HepG2 (cell line): Measurements from ENCODE around the gene BCL6B. TPM values are rescaled to one million over a fixed set of nuclear protein-coding genes. Genes with fewer than 3 reads are reported as not detected.
A peak's percentile ranks its signal among the peaks of the same experiment; 100 is the strongest.

Experiments
- DR1 ChIP-seq: sonication (generic); formaldehyde crosslinking; IDR thresholded peaks from 2 replicates; pipeline ENCODE4 v1.8.0; 2021; ENCODE audit warnings: mild to moderate bottlenecking, missing genetic modification reagents, inconsistent platforms
- ELF4 ChIP-seq: sonication (generic); formaldehyde crosslinking; IDR thresholded peaks from 2 replicates; pipeline ENCODE4 v1.5.0; 2020; ENCODE audit warnings: missing genetic modification reagents, mild to moderate bottlenecking, moderate library complexity, borderline replicate concordance
- ELK4 ChIP-seq: sonication (generic); formaldehyde crosslinking; IDR thresholded peaks from 2 replicates; pipeline ENCODE4 v1.9.0; 2021; ENCODE audit warnings: missing genetic modification reagents, borderline replicate concordance
- ETV6 ChIP-seq: sonication (generic); formaldehyde crosslinking; conservative IDR thresholded peaks from 2 replicates; pipeline ENCODE4 v1.4.0; 2020; ENCODE audit warnings: missing genetic modification reagents
- HDAC1 ChIP-seq: sonication (generic); formaldehyde crosslinking; IDR thresholded peaks from 2 replicates; pipeline ENCODE4 v1.5.1; 2020; ENCODE audit warnings: mild to moderate bottlenecking, missing genetic modification reagents
- JUND ChIP-seq: sonication (generic); formaldehyde crosslinking; IDR thresholded peaks from 2 replicates; pipeline ENCODE4 v1.8.0; 2022; ENCODE audit warnings: mild to moderate bottlenecking, missing genetic modification reagents
- KDM4B ChIP-seq: sonication (generic); formaldehyde crosslinking; IDR thresholded peaks from 2 replicates; pipeline ENCODE4 v1.4.0; 2020; ENCODE audit warnings: missing genetic modification reagents
- PBX2 ChIP-seq: IDR thresholded peaks from 2 replicates; pipeline ENCODE4 v1.6.1; 2016; ENCODE audit warnings: control low read depth
- PHF8 ChIP-seq: sonication (generic); formaldehyde crosslinking; IDR thresholded peaks from 2 replicates; pipeline ENCODE4 v1.5.0; 2020; ENCODE audit warnings: missing genetic modification reagents
- SALL2 ChIP-seq: sonication (generic); formaldehyde crosslinking; IDR thresholded peaks from 2 replicates; pipeline ENCODE4 v1.8.1; 2023; ENCODE audit warnings: mild to moderate bottlenecking, missing genetic modification reagents, inconsistent platforms
- ZFP82 ChIP-seq: sonication (generic); formaldehyde crosslinking; IDR thresholded peaks from 2 replicates; pipeline ENCODE4 v1.5.1; 2020; ENCODE audit warnings: mild to moderate bottlenecking, missing genetic modification reagents, borderline replicate concordance
- ZNF335 ChIP-seq: sonication (generic); formaldehyde crosslinking; IDR thresholded peaks from 2 replicates; pipeline ENCODE4 v1.4.0; 2020; ENCODE audit warnings: missing genetic modification reagents
- ZNF839 ChIP-seq: sonication (generic); formaldehyde crosslinking; IDR thresholded peaks from 2 replicates; pipeline ENCODE4 v1.4.0; 2020; ENCODE audit warnings: missing genetic modification reagents, mild to moderate bottlenecking, borderline replicate concordance
- ZSCAN12 ChIP-seq: sonication (generic); formaldehyde crosslinking; IDR thresholded peaks from 2 replicates; pipeline ENCODE4 v1.9.0; 2021; ENCODE audit warnings: mild to moderate bottlenecking, missing genetic modification reagents
- polyA plus RNA-seq, 8 experiments: library from polyadenylated mRNA; depleted of rRNA in 3 of 8; stranded (reverse) in 7 of 8; unstranded in 1 of 8; fragments of >200 nt; fragmentation: Illumina TruSeq in 4 of 8; extraction: Trizol in 4 of 8; gene quantifications; 2 replicates each; pipeline versions ENCODE4 v1.2.1 to v1.2.3, GENCODE V29; 2011 to 2016; ENCODE audit warnings: low read depth in 4 of 8, missing spikeins in 1 of 8, mixed read lengths in 1 of 8; ENCODE audit not compliant: insufficient read depth in 1 of 8
- total RNA-seq, 5 experiments: library from RNA; depleted of rRNA; stranded (reverse); fragments of >200 nt; fragmentation: Illumina TruSeq; extraction: Trizol; gene quantifications; 2 replicates each; pipeline ENCODE4 v1.2.3, GENCODE V29; 2016; ENCODE audit warnings: low read depth in 1 of 5
- TF ChIP-seq, protein P1 (sequence below): sonication (generic); formaldehyde crosslinking; IDR thresholded peaks from 2 replicates; pipeline ENCODE4 v1.4.0; 2020; ENCODE audit warnings: missing genetic modification reagents
- TF ChIP-seq, protein P2 (sequence below): IDR thresholded peaks from 2 replicates; pipeline ENCODE4 v1.6.1; 2012; ENCODE audit warnings: low read depth, low read length, improper control_type of control experiment
- TF ChIP-seq, protein P3 (sequence below): fragments of 450-650 bp; IDR thresholded peaks from 2 replicates; pipeline ENCODE4 v1.6.1; 2016

The BCL6B gene
- total and polyA plus RNA-seq, 2 of the 13 experiments (the other 11 are each of a cell fraction or from before 2014, with no cell fraction given) = not detected

- TF ChIP-seq, protein P1, sequence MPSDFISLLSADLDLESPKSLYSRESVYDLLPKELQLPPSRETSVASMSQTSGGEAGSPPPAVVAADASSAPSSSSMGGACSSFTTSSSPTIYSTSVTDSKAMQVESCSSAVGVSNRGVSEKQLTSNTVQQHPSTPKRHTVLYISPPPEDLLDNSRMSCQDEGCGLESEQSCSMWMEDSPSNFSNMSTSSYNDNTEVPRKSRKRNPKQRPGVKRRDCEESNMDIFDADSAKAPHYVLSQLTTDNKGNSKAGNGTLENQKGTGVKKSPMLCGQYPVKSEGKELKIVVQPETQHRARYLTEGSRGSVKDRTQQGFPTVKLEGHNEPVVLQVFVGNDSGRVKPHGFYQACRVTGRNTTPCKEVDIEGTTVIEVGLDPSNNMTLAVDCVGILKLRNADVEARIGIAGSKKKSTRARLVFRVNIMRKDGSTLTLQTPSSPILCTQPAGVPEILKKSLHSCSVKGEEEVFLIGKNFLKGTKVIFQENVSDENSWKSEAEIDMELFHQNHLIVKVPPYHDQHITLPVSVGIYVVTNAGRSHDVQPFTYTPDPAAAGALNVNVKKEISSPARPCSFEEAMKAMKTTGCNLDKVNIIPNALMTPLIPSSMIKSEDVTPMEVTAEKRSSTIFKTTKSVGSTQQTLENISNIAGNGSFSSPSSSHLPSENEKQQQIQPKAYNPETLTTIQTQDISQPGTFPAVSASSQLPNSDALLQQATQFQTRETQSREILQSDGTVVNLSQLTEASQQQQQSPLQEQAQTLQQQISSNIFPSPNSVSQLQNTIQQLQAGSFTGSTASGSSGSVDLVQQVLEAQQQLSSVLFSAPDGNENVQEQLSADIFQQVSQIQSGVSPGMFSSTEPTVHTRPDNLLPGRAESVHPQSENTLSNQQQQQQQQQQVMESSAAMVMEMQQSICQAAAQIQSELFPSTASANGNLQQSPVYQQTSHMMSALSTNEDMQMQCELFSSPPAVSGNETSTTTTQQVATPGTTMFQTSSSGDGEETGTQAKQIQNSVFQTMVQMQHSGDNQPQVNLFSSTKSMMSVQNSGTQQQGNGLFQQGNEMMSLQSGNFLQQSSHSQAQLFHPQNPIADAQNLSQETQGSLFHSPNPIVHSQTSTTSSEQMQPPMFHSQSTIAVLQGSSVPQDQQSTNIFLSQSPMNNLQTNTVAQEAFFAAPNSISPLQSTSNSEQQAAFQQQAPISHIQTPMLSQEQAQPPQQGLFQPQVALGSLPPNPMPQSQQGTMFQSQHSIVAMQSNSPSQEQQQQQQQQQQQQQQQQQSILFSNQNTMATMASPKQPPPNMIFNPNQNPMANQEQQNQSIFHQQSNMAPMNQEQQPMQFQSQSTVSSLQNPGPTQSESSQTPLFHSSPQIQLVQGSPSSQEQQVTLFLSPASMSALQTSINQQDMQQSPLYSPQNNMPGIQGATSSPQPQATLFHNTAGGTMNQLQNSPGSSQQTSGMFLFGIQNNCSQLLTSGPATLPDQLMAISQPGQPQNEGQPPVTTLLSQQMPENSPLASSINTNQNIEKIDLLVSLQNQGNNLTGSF (CRISPR knock-in tag) = no peak
- TF ChIP-seq HDAC1 (CRISPR knock-in tag) (no peak), PHF8 (CRISPR knock-in tag) (no peak), ZNF335 (CRISPR knock-in tag) (no peak), SALL2 (CRISPR knock-in tag) (no peak), ETV6 (CRISPR knock-in tag) (no peak), KDM4B (no peak), ZSCAN12 (CRISPR knock-in tag) (no peak), ELF4 (no peak), DR1 (no peak), PBX2 (CRISPR knock-in tag) (no peak), ZNF839 (CRISPR knock-in tag) (no peak), JUND (CRISPR knock-in tag) (no peak), ZFP82 (CRISPR knock-in tag) (no peak), ELK4 (CRISPR knock-in tag) (no peak)
- TF ChIP-seq, protein P2, sequence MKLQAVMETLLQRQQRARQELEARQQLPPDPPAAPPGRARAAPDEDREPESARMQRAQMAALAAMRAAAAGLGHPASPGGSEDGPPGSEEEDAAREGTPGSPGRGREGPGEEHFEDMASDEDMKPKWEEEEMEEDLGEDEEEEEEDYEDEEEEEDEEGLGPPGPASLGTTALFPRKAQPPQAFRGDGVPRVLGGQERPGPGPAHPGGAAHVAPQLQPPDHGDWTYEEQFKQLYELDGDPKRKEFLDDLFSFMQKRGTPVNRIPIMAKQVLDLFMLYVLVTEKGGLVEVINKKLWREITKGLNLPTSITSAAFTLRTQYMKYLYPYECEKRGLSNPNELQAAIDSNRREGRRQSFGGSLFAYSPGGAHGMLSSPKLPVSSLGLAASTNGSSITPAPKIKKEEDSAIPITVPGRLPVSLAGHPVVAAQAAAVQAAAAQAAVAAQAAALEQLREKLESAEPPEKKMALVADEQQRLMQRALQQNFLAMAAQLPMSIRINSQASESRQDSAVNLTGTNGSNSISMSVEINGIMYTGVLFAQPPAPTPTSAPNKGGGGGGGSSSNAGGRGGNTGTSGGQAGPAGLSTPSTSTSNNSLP = peak; percentile 97
- TF ChIP-seq, protein P3, sequence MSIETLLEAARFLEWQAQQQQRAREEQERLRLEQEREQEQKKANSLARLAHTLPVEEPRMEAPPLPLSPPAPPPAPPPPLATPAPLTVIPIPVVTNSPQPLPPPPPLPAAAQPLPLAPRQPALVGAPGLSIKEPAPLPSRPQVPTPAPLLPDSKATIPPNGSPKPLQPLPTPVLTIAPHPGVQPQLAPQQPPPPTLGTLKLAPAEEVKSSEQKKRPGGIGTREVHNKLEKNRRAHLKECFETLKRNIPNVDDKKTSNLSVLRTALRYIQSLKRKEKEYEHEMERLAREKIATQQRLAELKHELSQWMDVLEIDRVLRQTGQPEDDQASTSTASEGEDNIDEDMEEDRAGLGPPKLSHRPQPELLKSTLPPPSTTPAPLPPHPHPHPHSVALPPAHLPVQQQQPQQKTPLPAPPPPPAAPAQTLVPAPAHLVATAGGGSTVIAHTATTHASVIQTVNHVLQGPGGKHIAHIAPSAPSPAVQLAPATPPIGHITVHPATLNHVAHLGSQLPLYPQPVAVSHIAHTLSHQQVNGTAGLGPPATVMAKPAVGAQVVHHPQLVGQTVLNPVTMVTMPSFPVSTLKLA = no peak
Observed at GRCh38 chr17:7045492-7046126, 22.8 kb downstream of the BCL6B start (continued).
